Neural progenitor cell (in vitro differentiated cells): ENCODE data around the gene ITPR2. TPM values are rescaled to one million over a fixed set of nuclear protein-coding genes. Genes with fewer than 3 reads are reported as not detected.
A peak's percentile ranks its signal among the peaks of the same experiment; 100 is the strongest.

Experiments
- DNase-seq: peaks from one replicate; pipeline ENCODE4 v3.0.0-alpha.2; 2016; ENCODE audit warnings: low spot score
- H2AFZ ChIP-seq: fragments of 200-600 bp; sonication (generic); replicated peaks from 2 replicates; pipeline ENCODE4 v1.6.1; 2016; ENCODE audit warnings: antibody characterized with exemption
- H3F3A ChIP-seq: fragments of 200-600 bp; sonication (generic); 2 replicates; pipeline ENCODE4 v1.6.1; 2016; ENCODE audit warnings: antibody characterized with exemption, low read depth
- H3K27ac ChIP-seq: fragments of 200-600 bp; sonication (generic); 2 replicates; pipeline ENCODE4 v1.5.1; 2016; ENCODE audit warnings: mild to moderate bottlenecking
- H3K27me3 ChIP-seq: fragments of 200-600 bp; sonication (generic); 2 replicates; pipeline ENCODE4 v1.6.1; 2016; ENCODE audit warnings: mild to moderate bottlenecking, moderate library complexity
- H3K36me3 ChIP-seq: fragments of 200-600 bp; sonication (generic); 2 replicates; pipeline ENCODE4 v1.5.1; 2016
- H3K4me1 ChIP-seq: fragments of 200-600 bp; sonication (generic); 2 replicates; pipeline ENCODE4 v1.6.1; 2016; ENCODE audit warnings: mixed run types
- H3K4me2 ChIP-seq: fragments of 200-600 bp; sonication (generic); 2 replicates; pipeline ENCODE4 v1.6.1; 2016
- H3K4me3 ChIP-seq: fragments of 200-600 bp; sonication (generic); 2 replicates; pipeline ENCODE4 v1.5.1; 2016
- H3K79me2 ChIP-seq: fragments of 200-600 bp; sonication (generic); 2 replicates; pipeline ENCODE4 v1.6.1; 2016; ENCODE audit warnings: low read depth
- H3K9ac ChIP-seq: fragments of 200-600 bp; sonication (generic); 2 replicates; pipeline ENCODE4 v1.6.1; 2016
- H3K9me3 ChIP-seq: fragments of 200-600 bp; sonication (generic); 2 replicates; pipeline ENCODE4 v1.5.1; 2016; ENCODE audit warnings: low read depth
- H4K20me1 ChIP-seq: fragments of 200-600 bp; sonication (generic); 2 replicates; pipeline ENCODE4 v1.6.1; 2016; ENCODE audit warnings: low read depth
- H3K27ac Mint-ChIP-seq: 3 replicates; pipeline ENCODE4 v1.8.0; 2021; ENCODE audit warnings: mixed read lengths
- H3K27me3 Mint-ChIP-seq: 2 replicates; pipeline ENCODE4 v1.8.0; 2022; ENCODE audit warnings: low read depth, mild to moderate bottlenecking, inconsistent platforms, moderate library complexity, mixed read lengths; ENCODE audit not compliant: insufficient read depth
- H3K36me3 Mint-ChIP-seq: 3 replicates; pipeline ENCODE4 v1.8.0; 2021; ENCODE audit warnings: mixed read lengths
- H3K4me1 Mint-ChIP-seq: 3 replicates; pipeline ENCODE4 v1.8.0; 2021; ENCODE audit warnings: mixed read lengths
- H3K4me3 Mint-ChIP-seq: 3 replicates; pipeline ENCODE4 v1.8.0; 2021; ENCODE audit warnings: mild to moderate bottlenecking, moderate library complexity, mixed read lengths
- H3K9me3 Mint-ChIP-seq: 3 replicates; pipeline ENCODE4 v1.8.0; 2020; ENCODE audit warnings: mixed read lengths
- CTCF ChIP-seq: fragments of 200-600 bp; sonication (generic); IDR thresholded peaks from 2 replicates; pipeline ENCODE4 v1.5.1; 2017; ENCODE audit warnings: antibody characterized with exemption, mild to moderate bottlenecking
- EZH2 ChIP-seq: fragments of 200-600 bp; sonication (generic); IDR thresholded peaks from 2 replicates; pipeline ENCODE4 v1.6.1; 2017; ENCODE audit warnings: antibody characterized with exemption, mild to moderate bottlenecking, moderate library complexity
- EZH2phosphoT487 ChIP-seq: fragments of 200-600 bp; sonication (generic); IDR thresholded peaks from 2 replicates; pipeline ENCODE4 v1.6.1; 2017; ENCODE audit warnings: antibody characterized with exemption
- total RNA-seq: library from RNA; depleted of rRNA; stranded (reverse); fragments of >200 nt; gene quantifications from 2 replicates; pipeline ENCODE4 v1.2.3, GENCODE V29; 2015; ENCODE audit warnings: low replicate concordance

ITPR2 gene
- total RNA-seq, 1 donor from 2014 or later: 11.4 TPM

GRCh38 chr12:26715232-26715631, 117.8 kb downstream of the ITPR2 start:
- Mint-ChIP-seq H3K4me1 (no peaks in the 10 kb centered on the region), H3K9me3 (no peaks in the 10 kb centered on the region), H3K4me3 (no peak overlapping the region), H3K27ac (no peak overlapping the region), H3K27me3 (no peaks in the 10 kb centered on the region), H3K36me3 (no peaks in the 10 kb centered on the region)
- Histone ChIP-seq H3K27me3 (no peaks in the 10 kb centered on the region), H3K9ac (no peak overlapping the region), H3K27ac (no peak overlapping the region), H4K20me1 (no peaks in the 10 kb centered on the region), H3K4me2 (no peak overlapping the region), H3K36me3 (no peaks in the 10 kb centered on the region), H2AFZ (no peak overlapping the region), H3K9me3 (no peaks in the 10 kb centered on the region), H3K4me1 (peaks cover 4% of the 10 kb centered on the region), H3K79me2 (no peaks in the 10 kb centered on the region), H3K4me3 (no peak overlapping the region), H3F3A (no peaks in the 10 kb centered on the region)
- no peak for DNase-seq
- TF ChIP-seq EZH2 (no peak), EZH2phosphoT487 (no peak), CTCF (no peak)

GRCh38 chr12:26713885-26714383, 119.1 kb downstream of the ITPR2 start:
- H3K36me3 ChIP-seq: no peaks in the 10 kb centered on the region
- H4K20me1 ChIP-seq: no peaks in the 10 kb centered on the region
- H3K27ac Mint-ChIP-seq: no peak overlapping the region
- H3K9ac ChIP-seq: no peak overlapping the region
- DNase-seq: no peak
- no peaks in the 10 kb centered on the region for H3K9me3 Mint-ChIP-seq
- no peak overlapping the region for H3K4me3 ChIP-seq
- H3K9me3 ChIP-seq: no peaks in the 10 kb centered on the region
- TF ChIP-seq CTCF (no peak), EZH2 (no peak), EZH2phosphoT487 (no peak)
- H3K4me3 Mint-ChIP-seq: no peak overlapping the region
- H3K4me1 ChIP-seq: peaks cover 8% of the 10 kb centered on the region
- H3K4me1 Mint-ChIP-seq: peaks cover 3% of the 10 kb centered on the region
- H2AFZ ChIP-seq: no peak overlapping the region
- H3F3A ChIP-seq: no peaks in the 10 kb centered on the region
- H3K27me3 ChIP-seq: no peaks in the 10 kb centered on the region
- no peaks in the 10 kb centered on the region for H3K36me3 Mint-ChIP-seq
- H3K27me3 Mint-ChIP-seq: no peaks in the 10 kb centered on the region
- no peak overlapping the region for H3K4me2 ChIP-seq
- no peak overlapping the region for H3K27ac ChIP-seq
- H3K79me2 ChIP-seq: no peaks in the 10 kb centered on the region

GRCh38 chr12:26712892-26713291, 120.1 kb downstream of the ITPR2 start:
- Mint-ChIP-seq H3K36me3 (no peaks in the 10 kb centered on the region), H3K9me3 (no peaks in the 10 kb centered on the region), H3K4me1 (peaks cover 4% of the 10 kb centered on the region), H3K4me3 (no peak overlapping the region), H3K27ac (no peak overlapping the region), H3K27me3 (no peaks in the 10 kb centered on the region)
- TF ChIP-seq EZH2 (no peak), CTCF (no peak), EZH2phosphoT487 (no peak)
- Histone ChIP-seq H3K4me3 (no peak overlapping the region), H3K9ac (no peak overlapping the region), H3K36me3 (no peaks in the 10 kb centered on the region), H4K20me1 (no peaks in the 10 kb centered on the region), H3K27me3 (no peaks in the 10 kb centered on the region), H2AFZ (no peak overlapping the region), H3K4me1 (peaks cover 8% of the 10 kb centered on the region), H3K9me3 (no peaks in the 10 kb centered on the region), H3K27ac (no peak overlapping the region), H3K79me2 (no peaks in the 10 kb centered on the region), H3K4me2 (no peak overlapping the region), H3F3A (no peaks in the 10 kb centered on the region)
- DNase-seq: peak; percentile 3
